ENCODE data around the gene EHD3. TPM values are rescaled to one million over a fixed set of nuclear protein-coding genes. Genes with fewer than 3 reads are reported as not detected.

EHD3 gene
- total and polyA plus RNA-seq, 3 donors from 2014 or later = 3.5 to 5.1 (median 4.5) TPM

- Histone ChIP-seq H3K27me3 (no peaks in the 10 kb centered on the region), H3K4me3 (no peak overlapping the region), H3K4me1 (no peaks in the 10 kb centered on the region), H3K36me3 (ENCODE audit: low read depth, missing control alignments) (no peaks in the 10 kb centered on the region), H3K27ac (no peak overlapping the region), H3K9me3 (no peaks in the 10 kb centered on the region)
- no peak for DNase-seq
- no peak for TF ChIP-seq POLR2A (IDR thresholded peaks at IDR 0.05)
- TF ChIP-seq, protein P1, sequence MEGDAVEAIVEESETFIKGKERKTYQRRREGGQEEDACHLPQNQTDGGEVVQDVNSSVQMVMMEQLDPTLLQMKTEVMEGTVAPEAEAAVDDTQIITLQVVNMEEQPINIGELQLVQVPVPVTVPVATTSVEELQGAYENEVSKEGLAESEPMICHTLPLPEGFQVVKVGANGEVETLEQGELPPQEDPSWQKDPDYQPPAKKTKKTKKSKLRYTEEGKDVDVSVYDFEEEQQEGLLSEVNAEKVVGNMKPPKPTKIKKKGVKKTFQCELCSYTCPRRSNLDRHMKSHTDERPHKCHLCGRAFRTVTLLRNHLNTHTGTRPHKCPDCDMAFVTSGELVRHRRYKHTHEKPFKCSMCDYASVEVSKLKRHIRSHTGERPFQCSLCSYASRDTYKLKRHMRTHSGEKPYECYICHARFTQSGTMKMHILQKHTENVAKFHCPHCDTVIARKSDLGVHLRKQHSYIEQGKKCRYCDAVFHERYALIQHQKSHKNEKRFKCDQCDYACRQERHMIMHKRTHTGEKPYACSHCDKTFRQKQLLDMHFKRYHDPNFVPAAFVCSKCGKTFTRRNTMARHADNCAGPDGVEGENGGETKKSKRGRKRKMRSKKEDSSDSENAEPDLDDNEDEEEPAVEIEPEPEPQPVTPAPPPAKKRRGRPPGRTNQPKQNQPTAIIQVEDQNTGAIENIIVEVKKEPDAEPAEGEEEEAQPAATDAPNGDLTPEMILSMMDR (IDR thresholded peaks at IDR 0.05) = no peak
- intact Hi-C loops (cut with DNase I; ENCODE audit: low total_unique reads) = no loop called here
- 67 to 74% methylated on average over 4 of the region's 4 CpGs for WGBS, 2 donors
These were observed 10.9 kb upstream of the EHD3 start for GRCh38 chr2:31223026-31223425.

- 89 to 94% methylated on average over 7 of the region's 7 CpGs for WGBS, 2 donors
- no peak for DNase-seq
- no peak overlapping the region for H3K4me3 ChIP-seq
- TF ChIP-seq POLR2A (IDR thresholded peaks at IDR 0.05) = no peak
- TF ChIP-seq, protein P1 (IDR thresholded peaks at IDR 0.05) = no peak
- intact Hi-C loops (cut with DNase I; ENCODE audit: low total_unique reads) = no loop called here
- H3K9me3 ChIP-seq = no peaks in the 10 kb centered on the region
- no peak overlapping the region for H3K27ac ChIP-seq
- no peaks in the 10 kb centered on the region for H3K4me1 ChIP-seq
- no peaks in the 10 kb centered on the region for H3K27me3 ChIP-seq
- H3K36me3 ChIP-seq (ENCODE audit: low read depth, missing control alignments) = no peaks in the 10 kb centered on the region
These were observed 10.2 kb upstream of the EHD3 start for GRCh38 chr2:31223749-31224148.

DNA sequence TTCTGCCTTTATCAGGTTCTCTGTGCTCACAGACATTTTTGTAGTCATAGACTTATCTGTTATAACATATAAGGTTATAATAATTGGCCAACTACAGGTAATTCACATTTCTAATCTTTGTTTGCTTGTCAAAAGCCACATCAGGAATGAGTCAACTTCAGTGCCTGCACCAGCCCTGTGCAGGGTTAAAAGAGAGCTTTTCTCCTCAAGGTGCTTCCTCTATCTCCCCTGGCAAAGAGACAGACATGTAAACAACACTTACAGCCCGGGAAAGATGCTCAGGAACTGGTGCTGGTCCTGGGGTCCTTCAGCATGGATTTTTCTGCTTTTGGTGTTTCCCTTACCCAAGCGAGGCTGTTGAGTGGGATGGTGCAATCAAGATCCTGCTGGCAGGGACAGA lies 7.7 kb upstream of the EHD3 start:
- Histone ChIP-seq H3K27ac (no peak overlapping the region), H3K9me3 (no peaks in the 10 kb centered on the region), H3K36me3 (ENCODE audit: low read depth, missing control alignments) (no peaks in the 10 kb centered on the region), H3K27me3 (no peaks in the 10 kb centered on the region), H3K4me3 (no peak overlapping the region), H3K4me1 (no peaks in the 10 kb centered on the region)
- TF ChIP-seq POLR2A (IDR thresholded peaks at IDR 0.05) = no peak
- TF ChIP-seq, protein P1 (IDR thresholded peaks at IDR 0.05) = no peak
- 44 to 45% methylated on average over 2 of the region's 2 CpGs for WGBS, 2 donors
- intact Hi-C loops (cut with DNase I; ENCODE audit: low total_unique reads) = no loop called here
- DNase-seq = no peak

- DNase-seq = no peak
- intact Hi-C loops (cut with DNase I; ENCODE audit: low total_unique reads) = no loop called here
- Histone ChIP-seq H3K4me1 (no peaks in the 10 kb centered on the region), H3K4me3 (no peak overlapping the region), H3K36me3 (ENCODE audit: low read depth, missing control alignments) (no peaks in the 10 kb centered on the region), H3K9me3 (no peaks in the 10 kb centered on the region), H3K27me3 (no peaks in the 10 kb centered on the region), H3K27ac (no peak overlapping the region)
- 53 to 64% methylated on average over 6 of the region's 6 CpGs for WGBS, 2 donors
- TF ChIP-seq, protein P1 (IDR thresholded peaks at IDR 0.05) = no peak
- TF ChIP-seq POLR2A (IDR thresholded peaks at IDR 0.05) = no peak
These were observed 6.8 kb upstream of the EHD3 start for GRCh38 chr2:31227110-31227509.

DNA sequence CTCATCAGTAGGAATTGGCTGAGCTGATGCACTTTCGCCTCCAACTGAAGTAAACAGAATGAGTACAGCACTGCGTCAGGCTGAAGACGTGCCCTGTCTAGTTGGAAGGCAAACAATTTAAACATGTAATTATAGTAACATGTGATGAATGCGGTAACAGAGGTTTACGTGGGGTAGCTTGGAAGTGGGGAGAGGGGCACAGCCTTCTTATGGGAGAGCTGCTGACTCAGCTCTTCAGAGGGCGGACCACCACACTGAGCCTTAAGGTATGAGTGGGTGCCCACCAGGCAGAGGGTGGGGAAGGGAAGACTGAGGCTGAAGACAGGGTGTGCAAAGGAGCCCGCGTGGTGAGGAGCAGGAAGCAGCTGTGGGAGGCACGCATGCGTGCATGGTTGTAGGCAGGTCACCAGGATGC lies 6.2 kb upstream of the EHD3 start:
- DNase-seq = no peak
- intact Hi-C loops (cut with DNase I; ENCODE audit: low total_unique reads) = no loop called here
- Histone ChIP-seq H3K36me3 (ENCODE audit: low read depth, missing control alignments) (no peaks in the 10 kb centered on the region), H3K4me3 (no peak overlapping the region), H3K27me3 (no peaks in the 10 kb centered on the region), H3K27ac (no peak overlapping the region), H3K9me3 (no peaks in the 10 kb centered on the region), H3K4me1 (no peaks in the 10 kb centered on the region)
- WGBS, 2 donors = 83 to 84% methylated on average over 10 of the region's 10 CpGs
- no peak for TF ChIP-seq POLR2A (IDR thresholded peaks at IDR 0.05)
- TF ChIP-seq, protein P1 (IDR thresholded peaks at IDR 0.05) = no peak

Data from testis (tissue), 3 donors.